Erythroblast (primary cell): ENCODE results near the gene STX4.
A peak's percentile ranks its signal among the peaks of the same experiment; 100 is the strongest.

Experiments used
- DNase-seq, 2 experiments: peaks; one replicate each; lab custom pipeline; 2025; lab: John Stamatoyannopoulos, UW
- GATA1 ChIP-seq: IDR thresholded peaks from 2 replicates; pipeline ENCODE4 v1.6.1; 2011; ENCODE audit warnings: low read depth, mild to moderate bottlenecking, control low read depth, low read length, moderate library complexity
- POLR2A ChIP-seq: IDR thresholded peaks from 2 replicates; pipeline ENCODE4 v1.6.1; 2011; ENCODE audit warnings: mild to moderate bottlenecking, low read length

Gene STX4

GRCh38 chr16:31023252-31023602 lies 10.1 kb upstream of the STX4 start:
- TF ChIP-seq GATA1 (no peak), POLR2A (no peak)

GRCh38 chr16:31023627-31024226 lies 9.6 kb upstream of the STX4 start:
- TF ChIP-seq GATA1 (no peak), POLR2A (no peak)
- DNase-seq, result no peak

More at GRCh38 chr16:31023252-31023602, 10.1 kb upstream of the STX4 start:
- no peak for DNase-seq

DNA sequence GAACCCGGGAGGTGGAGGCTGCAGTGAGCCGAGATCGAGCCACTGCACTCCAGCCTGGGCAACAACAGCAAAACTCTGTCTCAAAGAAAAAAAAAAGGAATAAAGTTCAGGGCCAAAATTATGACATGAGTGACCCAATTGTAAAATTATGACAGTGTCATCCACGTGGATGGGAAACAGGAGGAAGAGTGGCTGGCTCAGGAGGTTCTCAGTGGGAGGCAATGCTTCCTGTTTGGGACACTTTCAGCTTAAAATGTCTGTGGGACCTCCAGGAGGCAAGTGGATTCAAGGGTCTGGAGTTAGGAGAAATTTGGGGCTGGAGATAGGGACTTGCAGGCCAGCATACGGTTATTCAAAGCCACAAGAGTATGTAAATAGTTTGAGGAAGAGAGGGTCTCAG lies 8.0 kb upstream of the STX4 start:
- TF ChIP-seq POLR2A, result no peak
- no peak for TF ChIP-seq GATA1
- DNase-seq, result no peak

GRCh38 chr16:31029272-31029671 lies 4.1 kb upstream of the STX4 start:
- TF ChIP-seq POLR2A, result no peak
- no peak for TF ChIP-seq GATA1
- no peak for DNase-seq

GRCh38 chr16:31031276-31031675 lies 2.1 kb upstream of the STX4 start:
- TF ChIP-seq POLR2A (no peak), GATA1 (no peak)
- no peak for DNase-seq

DNA sequence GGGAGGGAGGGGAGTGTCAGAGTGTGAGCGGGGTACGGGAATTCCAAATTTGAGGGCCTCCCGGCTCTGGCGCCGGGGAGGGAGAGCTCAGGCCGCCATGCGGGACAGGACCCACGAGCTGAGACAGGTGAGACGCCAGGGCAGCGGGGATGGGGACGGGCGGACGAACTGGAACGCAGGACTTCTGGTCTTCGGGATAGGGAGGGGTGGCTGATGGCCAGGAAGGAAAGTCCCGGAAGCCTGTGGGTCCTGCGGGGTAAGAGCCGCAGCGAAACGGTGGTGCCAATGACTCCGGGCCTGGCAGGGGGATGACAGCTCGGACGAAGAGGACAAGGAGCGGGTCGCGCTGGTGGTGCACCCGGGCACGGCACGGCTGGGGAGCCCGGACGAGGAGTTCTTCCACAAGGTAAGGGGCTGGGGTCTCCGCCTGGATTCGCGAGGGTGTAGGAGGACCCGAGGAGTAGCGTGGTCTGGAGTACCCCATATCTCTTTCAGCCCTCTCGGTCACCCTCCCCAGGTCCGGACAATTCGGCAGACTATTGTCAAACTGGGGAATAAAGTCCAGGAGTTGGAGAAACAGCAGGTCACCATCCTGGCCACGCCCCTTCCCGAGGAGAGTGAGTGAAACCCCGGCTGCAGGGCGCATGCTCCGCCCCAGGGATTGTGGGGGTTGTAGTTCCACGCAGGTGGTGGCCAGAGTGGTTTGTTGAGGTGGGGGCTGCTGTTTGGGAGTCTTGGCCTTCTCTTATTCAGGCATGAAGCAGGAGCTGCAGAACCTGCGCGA lies 543 bp downstream of the STX4 start:
- peak; percentile 88 to 93 for DNase-seq
- TF ChIP-seq GATA1, result no peak
- peak; percentile 56 for TF ChIP-seq POLR2A

DNA sequence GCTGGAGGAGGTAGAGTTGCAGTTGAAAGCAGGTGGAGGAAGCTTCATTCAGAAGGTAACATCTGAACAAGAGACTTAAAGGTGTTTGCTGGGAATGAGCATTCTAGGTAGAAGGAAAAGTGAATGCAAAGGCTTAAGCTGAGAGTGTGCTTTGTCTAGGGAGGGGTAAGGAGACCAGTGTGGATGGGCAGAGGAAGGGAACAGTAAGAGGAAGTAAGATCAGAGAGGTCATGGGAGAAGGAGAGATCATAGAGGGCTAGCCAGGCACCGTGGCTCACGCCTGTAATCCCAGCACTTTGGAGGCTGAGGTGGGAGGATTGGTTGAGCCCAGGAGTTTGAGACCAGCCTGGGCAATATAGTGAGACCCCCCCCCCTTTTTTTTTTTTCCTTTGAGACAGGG lies 3.3 kb downstream of the STX4 start:
- TF ChIP-seq GATA1 (no peak), POLR2A (no peak)
- no peak for DNase-seq

GRCh38 chr16:31038993-31039392 lies 5.6 kb downstream of the STX4 start:
- TF ChIP-seq POLR2A, result no peak

DNA sequence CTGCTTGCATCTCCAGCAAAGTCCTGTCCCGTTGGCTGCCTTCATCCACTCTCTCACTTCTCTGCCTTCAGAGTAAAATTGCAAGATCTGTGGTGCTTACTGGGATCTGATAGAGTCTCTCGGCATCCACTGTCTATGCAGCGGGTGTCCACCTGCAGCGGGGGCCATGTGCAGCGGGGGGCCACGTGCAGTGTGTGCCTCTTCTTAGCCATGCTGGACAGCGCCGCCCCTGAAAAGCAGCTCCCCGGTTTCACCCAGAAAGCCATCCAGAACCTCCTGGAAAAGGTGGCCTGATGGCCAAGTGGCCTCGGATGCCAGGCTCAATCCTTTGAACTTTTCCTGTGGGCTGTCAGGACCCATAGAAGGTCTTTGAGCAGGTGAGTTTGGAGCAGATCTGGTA lies 9.5 kb downstream of the STX4 start:
- TF ChIP-seq GATA1 (no peak), POLR2A (no peak)
- DNase-seq, result no peak

More at GRCh38 chr16:31038993-31039392, 5.6 kb downstream of the STX4 start:
- no peak for DNase-seq

DNA sequence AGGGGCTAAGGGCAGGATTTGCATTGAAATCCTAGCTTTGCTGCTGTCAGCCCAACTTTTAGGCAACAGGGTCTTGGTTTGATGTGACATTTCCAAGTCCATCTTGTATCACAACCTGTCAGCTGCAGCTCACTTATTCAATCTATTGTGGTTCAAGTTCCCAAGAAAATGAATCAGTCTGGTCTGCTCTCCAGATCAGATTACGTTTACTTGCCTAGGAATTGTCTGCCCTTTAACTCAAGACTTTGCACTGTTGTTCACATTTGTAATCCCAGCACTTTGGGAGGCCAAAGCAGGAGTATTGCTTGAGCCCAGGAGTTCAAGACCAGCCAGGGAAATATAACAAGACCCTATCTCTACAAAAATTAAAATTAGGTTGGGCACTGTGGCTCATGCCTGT lies 10.0 kb downstream of the STX4 start:
- TF ChIP-seq POLR2A (no peak), GATA1 (no peak)
- DNase-seq, result no peak

GRCh38 chr16:31043898-31044481 lies 10.6 kb downstream of the STX4 start:
- no peak for DNase-seq
- no peak for TF ChIP-seq GATA1
- no peak for TF ChIP-seq POLR2A

- TF ChIP-seq GATA1, result no peak
- TF ChIP-seq POLR2A, result no peak
- no peak for DNase-seq
These were observed 17.1 kb downstream of the STX4 start for GRCh38 chr16:31050280-31051030.

GRCh38 chr16:31052114-31052513 lies 18.8 kb downstream of the STX4 start:
- peak in 1 of 2 experiments; percentile 75 for DNase-seq
- TF ChIP-seq POLR2A, result no peak
- TF ChIP-seq GATA1, result no peak

- no peak for DNase-seq
- TF ChIP-seq POLR2A, result no peak
- no peak for TF ChIP-seq GATA1
These were observed 22.3 kb downstream of the STX4 start for GRCh38 chr16:31055613-31056012.
